Measurements from ENCODE around the gene FXYD5.

FXYD5 gene

DNA sequence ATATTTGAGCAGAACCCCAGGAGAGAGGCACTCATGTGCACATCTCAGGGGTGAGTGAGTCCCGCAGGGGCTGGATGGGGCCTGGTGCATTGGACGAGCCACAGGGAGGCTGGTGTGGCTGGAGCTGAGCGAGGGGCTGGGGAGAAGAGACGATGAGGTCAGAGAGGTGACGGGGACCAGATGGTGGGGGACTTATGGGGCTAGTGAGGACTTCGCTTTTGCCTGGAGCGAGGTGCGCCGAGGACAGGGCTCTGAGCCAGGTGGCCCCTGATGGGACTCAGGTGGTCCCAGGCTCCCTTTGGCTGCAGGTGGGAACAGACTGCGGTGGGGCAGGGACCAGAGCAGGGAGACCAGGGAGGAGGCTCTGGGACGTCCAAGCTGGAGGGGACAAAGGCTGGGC lies 45.8 kb upstream of the FXYD5 start:
- no peak overlapping the region for H3K4me3 ChIP-seq (ENCODE audit: control insufficient read depth, low read depth, low read length)
- DNase-seq (ENCODE audit: low read depth) = no peak
- no peak for TF ChIP-seq CTCF (conservative IDR thresholded peaks at IDR 0.05; ENCODE audit: control insufficient read depth, insufficient read depth, low read depth, low read length)

DNA sequence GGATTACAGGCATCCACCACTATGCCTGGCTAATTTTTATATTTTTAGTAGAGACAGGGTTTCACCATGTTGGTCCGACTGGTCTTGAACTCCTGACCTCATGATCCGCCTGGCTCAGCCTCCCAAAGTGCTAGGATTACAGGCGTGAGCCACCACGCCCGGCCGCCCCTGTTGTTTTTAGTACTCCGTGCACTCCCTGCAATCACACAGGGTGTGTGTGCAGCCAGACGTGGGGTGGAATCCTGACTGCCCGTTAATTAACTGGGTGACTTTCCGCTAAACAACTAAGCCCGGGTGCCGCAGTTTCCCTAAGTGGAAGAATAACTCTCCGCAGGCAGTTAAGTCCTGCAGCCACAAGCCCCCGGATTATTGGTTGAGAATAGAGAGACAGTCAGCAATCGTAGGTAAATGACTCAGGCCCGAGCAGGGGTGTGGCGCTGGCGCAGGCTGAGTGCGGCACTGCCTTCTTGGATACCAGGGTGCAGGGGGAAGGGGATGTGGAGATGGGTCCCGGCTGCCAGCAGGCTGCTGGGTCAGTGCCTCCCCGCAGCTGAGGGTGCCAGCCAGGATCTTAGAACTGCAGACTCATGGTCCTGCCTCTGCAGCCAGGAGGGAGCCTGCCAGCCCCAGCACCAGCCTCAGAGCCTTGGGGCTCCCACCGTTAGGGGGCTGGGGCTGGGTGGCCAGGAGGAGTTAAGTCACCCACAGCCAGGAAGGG lies 45.0 kb upstream of the FXYD5 start:
- no peak for DNase-seq (ENCODE audit: low read depth)
- no peak overlapping the region for H3K4me3 ChIP-seq (ENCODE audit: control insufficient read depth, low read depth, low read length)
- TF ChIP-seq CTCF (conservative IDR thresholded peaks at IDR 0.05; ENCODE audit: control insufficient read depth, insufficient read depth, low read depth, low read length) = no peak

DNA sequence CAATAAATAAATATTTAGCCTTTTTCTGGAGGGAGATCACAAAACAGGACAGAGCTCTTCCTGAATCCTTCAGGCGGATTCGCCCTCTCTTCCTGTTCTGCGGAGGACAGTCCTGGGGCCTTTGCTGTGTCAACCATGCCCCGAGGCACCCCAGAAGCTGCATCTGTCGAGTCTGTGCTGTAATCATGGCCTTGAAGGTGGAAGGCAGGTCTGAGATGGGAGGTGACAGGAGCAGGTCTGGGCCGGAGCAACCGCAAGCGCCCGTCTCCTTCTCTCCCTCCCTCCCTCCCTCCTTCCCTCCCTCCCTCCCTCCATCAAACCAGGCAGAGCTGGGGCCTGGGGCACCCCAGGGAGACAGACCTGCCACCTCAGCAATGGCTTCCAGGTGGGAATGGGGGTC lies 43.6 kb upstream of the FXYD5 start:
- no peak for DNase-seq (ENCODE audit: low read depth)
- no peak overlapping the region for H3K4me3 ChIP-seq (ENCODE audit: control insufficient read depth, low read depth, low read length)
- no peak for TF ChIP-seq CTCF (conservative IDR thresholded peaks at IDR 0.05; ENCODE audit: control insufficient read depth, insufficient read depth, low read depth, low read length)

DNA sequence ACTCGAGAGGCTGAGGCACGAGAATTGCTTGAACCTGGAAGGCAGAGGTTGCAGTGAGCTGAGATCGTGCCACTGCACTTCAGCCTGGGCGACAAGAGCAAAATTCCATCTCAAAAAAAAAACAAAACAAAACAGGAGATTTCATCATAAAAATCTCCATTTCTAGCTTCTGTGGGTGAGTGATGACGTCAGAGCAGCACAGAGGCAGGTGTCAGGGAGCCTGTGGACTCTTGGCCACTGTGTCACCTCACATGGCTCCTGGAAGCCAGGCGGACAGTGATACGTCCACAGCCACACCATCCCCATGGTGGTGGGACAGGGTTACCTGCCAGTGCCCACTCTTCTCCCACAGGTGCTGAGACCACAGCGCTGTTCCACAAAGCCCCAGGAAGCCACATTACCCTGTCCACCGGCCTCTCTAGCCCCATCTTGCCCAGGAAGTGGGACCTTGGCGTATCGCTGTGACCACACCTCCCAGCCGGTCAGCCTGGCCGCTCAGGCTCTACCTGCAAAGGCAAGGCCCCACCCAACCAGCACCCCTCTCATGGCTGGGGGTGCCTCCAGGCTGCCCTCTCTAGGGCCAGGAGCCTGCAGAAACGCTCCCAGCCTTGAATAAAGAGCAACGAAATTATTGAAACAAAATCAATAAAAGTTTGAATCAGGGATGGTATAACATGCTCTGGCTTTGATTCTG lies 41.4 kb upstream of the FXYD5 start:
- no peak for DNase-seq (ENCODE audit: low read depth)
- H3K4me3 ChIP-seq (ENCODE audit: control insufficient read depth, low read depth, low read length) = no peak overlapping the region
- no peak for TF ChIP-seq CTCF (conservative IDR thresholded peaks at IDR 0.05; ENCODE audit: control insufficient read depth, insufficient read depth, low read depth, low read length)

DNA sequence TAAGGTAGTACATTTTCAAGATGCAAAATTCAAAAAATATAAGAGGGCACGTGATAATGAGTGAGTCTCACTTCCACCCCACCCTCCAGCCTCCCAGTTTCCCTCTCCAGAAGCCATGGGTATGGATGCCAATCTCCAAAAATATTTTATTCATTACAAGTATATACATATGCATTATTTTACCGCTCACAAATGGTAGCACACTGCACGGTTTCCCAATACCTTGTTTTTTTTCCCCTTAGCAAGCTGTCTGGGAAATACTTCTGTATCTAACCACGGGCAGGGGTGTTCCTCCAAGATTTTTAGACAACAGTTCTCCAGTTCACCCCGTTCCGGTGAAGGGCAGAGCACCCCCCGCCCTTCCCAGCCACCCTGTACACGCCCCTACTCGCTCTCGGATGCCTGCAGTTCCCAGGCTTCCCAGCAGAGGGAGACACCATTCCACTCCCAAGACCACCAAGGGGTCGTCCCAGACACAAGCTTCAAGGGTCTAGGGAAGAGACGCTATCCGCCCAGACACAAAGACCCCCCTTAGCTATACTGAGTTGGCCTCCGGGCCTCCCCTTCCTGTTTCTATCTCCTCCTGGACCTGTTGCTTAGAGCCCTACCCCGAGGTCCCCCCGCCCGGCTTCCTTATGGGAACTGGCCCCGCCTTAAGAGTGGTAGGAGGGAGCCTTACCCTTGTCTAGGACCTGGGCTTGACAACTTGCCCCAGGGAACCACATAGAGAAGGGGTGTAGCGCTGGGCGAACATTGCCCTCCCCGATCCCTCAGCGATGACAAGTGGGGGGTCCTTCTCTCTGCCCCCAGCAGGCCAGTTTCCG lies 40.0 kb upstream of the FXYD5 start:
- no peak overlapping the region for H3K4me3 ChIP-seq (ENCODE audit: control insufficient read depth, low read depth, low read length)
- TF ChIP-seq CTCF (conservative IDR thresholded peaks at IDR 0.05; ENCODE audit: control insufficient read depth, insufficient read depth, low read depth, low read length) = peak; percentile 98
- DNase-seq (ENCODE audit: low read depth) = peak; percentile 57

DNA sequence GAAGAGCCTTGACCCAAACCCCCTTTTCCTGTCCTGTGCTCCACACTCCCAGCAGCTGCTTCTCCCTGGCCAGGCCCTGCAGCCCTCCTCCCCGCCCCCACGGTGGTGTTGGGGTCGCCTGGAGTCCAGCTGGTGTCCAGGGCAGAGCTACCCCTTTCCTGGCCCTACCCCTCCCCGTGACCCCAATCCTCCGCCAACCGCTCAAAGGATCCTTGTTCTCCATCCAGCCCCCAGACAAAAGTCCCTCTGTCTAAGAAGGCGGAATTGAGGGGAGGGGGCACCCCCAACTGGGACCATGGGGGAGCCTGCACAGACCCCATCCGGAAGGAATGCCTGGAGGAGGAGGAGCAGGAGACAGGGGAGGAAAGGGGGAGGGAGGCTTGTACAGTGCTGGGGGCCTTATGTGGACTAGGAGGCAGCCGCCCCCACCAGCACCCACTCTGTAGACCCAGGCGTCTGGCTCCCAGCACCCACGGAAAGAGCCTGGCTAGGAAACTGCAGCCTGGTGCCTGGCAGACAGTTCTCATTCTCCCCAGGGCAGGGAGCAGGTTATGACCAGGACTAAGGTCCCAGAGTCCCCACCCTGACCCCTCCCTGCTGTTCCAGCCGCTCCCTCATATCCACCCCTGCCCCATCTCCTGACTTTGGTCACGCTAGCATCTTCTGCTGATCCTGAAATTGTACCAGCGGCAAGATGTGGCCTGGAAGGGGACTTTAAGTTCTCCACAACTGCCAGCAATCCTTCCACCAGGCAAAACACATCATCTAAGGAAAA lies 39.2 kb upstream of the FXYD5 start, which contains the start of gene FXYD3:
TSS of gene FXYD3 (plus strand) at position 647 of the 775 bp plus-strand sequence. CDS start 3,554 bp downstream, outside the sequence.
- TF ChIP-seq CTCF (conservative IDR thresholded peaks at IDR 0.05; ENCODE audit: control insufficient read depth, insufficient read depth, low read depth, low read length) = no peak
- H3K4me3 ChIP-seq (ENCODE audit: control insufficient read depth, low read depth, low read length) = no peak within 1 kb of the TSS
- no peak for DNase-seq (ENCODE audit: low read depth)
